Immature natural killer cell (primary cell): ENCODE measurements around the gene NKAPD1. TPM values are rescaled to one million over a fixed set of nuclear protein-coding genes. Genes with fewer than 3 reads are reported as not detected.
"Not testable (repeated sequence)": the region's sequence is repeated elsewhere in the genome, so short reads cannot be mapped to it uniquely, and the experiment has no call there.

Experiments
- DNase-seq, 3 donors: peaks; one replicate each; pipeline ENCODE4 v3.0.0; 2022; ENCODE audit warnings: mixed read lengths in 1 of 3
- H3K27ac Mint-ChIP-seq, 6 donors: one replicate each; pipeline ENCODE4 v1.8.0; 2020; ENCODE audit warnings: mixed read lengths in 6 of 6, mild to moderate bottlenecking in 5 of 6, inconsistent platforms in 4 of 6, moderate library complexity in 3 of 6
- H3K27me3 Mint-ChIP-seq, 3 donors: one replicate each; pipeline ENCODE4 v1.8.0; 2020 to 2021; ENCODE audit warnings: low read depth in 3 of 3, mild to moderate bottlenecking in 3 of 3, mixed read lengths in 3 of 3, moderate library complexity in 3 of 3, inconsistent platforms in 1 of 3
- H3K36me3 Mint-ChIP-seq, 3 donors: one replicate each; pipeline ENCODE4 v1.8.0; 2020; ENCODE audit warnings: mixed read lengths in 3 of 3, inconsistent platforms in 2 of 3, mild to moderate bottlenecking in 2 of 3
- H3K4me1 Mint-ChIP-seq, 2 donors: one replicate each; pipeline ENCODE4 v1.8.0; 2020; ENCODE audit warnings: inconsistent platforms in 2 of 2, mild to moderate bottlenecking in 2 of 2, mixed read lengths in 2 of 2, moderate library complexity in 1 of 2
- H3K4me3 Mint-ChIP-seq, 5 donors: one replicate each; pipeline ENCODE4 v1.8.0; 2020; ENCODE audit warnings: mild to moderate bottlenecking in 5 of 5, mixed read lengths in 5 of 5, inconsistent platforms in 3 of 5, moderate library complexity in 3 of 5
- H3K9me3 Mint-ChIP-seq, 6 donors: one replicate each; pipeline ENCODE4 v1.8.0; 2020; ENCODE audit warnings: mild to moderate bottlenecking in 6 of 6, mixed read lengths in 6 of 6, inconsistent platforms in 4 of 6, moderate library complexity in 3 of 6
- polyA plus RNA-seq, 3 donors: library from polyadenylated mRNA; unstranded; fragments of 300-500 nt; fragmentation: Illumina TruSeq; gene quantifications; one replicate each; pipeline ENCODE4 v1.2.3, GENCODE V29; 2021

The NKAPD1 gene, protein sequence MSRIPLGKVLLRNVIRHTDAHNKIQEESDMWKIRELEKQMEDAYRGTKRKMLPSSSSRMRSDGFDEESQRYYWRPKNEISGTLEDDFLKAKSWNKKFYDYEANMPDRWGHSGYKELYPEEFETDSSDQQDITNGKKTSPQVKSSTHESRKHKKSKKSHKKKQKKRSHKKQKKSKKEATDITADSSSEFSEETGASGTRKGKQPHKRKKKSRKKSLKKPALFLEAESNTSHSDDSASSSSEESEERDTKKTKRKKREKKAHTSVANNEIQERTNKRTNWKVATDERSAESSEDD
- 10 to 100 TPM in 2 of 3 donors, 1 to 10 TPM in 1; 5.9 to 13.7 (median 11.4) TPM for polyA plus RNA-seq

- Mint-ChIP-seq H3K4me3 (peak within 1 kb of the TSS; percentile 85 to 97 (median 93)), H3K36me3 (peaks cover 4 to 16% (median 12%) of the 10 kb centered on the region in 3 donors), H3K9me3 (no peaks in the 10 kb centered on the region)
Observed at GRCh38 chr11:112073941-112074811, at the start of gene NKAPD1, which contains the start of gene PIH1D2. NKAPD1 (plus strand) TSS chr11:112074299; CDS start chr11:112075575, 1,276 bp downstream. PIH1D2 (minus strand) TSS chr11:112074017; CDS start chr11:112073174, 843 bp downstream.

GRCh38 chr11:112024773-112025678 is 49.1 kb upstream of the NKAPD1 start, which contains the start of gene DLAT:
DLAT (plus strand) TSS chr11:112025408; CDS start chr11:112025473, 65 bp downstream.
- Mint-ChIP-seq H3K27me3 (peaks cover 8 to 12% (median 8%) of the 10 kb centered on the region in 3 donors), H3K4me1 (peaks cover 22 to 34% of the 10 kb centered on the region in 2 donors), H3K4me3 (peak within 1 kb of the TSS; percentile 96 to 100 (median 99)), H3K36me3 (peaks cover 6 to 12% (median 11%) of the 10 kb centered on the region in 3 donors), H3K27ac (peak within 1 kb of the TSS; percentile 92 to 98 (median 96)), H3K9me3 (no peaks in the 10 kb centered on the region)
- DNase-seq = peak; percentile 86 to 89 (median 87)

More at GRCh38 chr11:112073941-112074811, at the start of gene NKAPD1, which contains the start of gene PIH1D2:
- H3K27me3 Mint-ChIP-seq = peaks cover 10 to 15% (median 11%) of the 10 kb centered on the region in 3 donors
- peak within 1 kb of the TSS; percentile 81 to 96 (median 91) for H3K27ac Mint-ChIP-seq
- peaks cover 25 to 37% of the 10 kb centered on the region in 2 donors for H3K4me1 Mint-ChIP-seq
- peak; percentile 81 to 85 (median 84) for DNase-seq

DNA sequence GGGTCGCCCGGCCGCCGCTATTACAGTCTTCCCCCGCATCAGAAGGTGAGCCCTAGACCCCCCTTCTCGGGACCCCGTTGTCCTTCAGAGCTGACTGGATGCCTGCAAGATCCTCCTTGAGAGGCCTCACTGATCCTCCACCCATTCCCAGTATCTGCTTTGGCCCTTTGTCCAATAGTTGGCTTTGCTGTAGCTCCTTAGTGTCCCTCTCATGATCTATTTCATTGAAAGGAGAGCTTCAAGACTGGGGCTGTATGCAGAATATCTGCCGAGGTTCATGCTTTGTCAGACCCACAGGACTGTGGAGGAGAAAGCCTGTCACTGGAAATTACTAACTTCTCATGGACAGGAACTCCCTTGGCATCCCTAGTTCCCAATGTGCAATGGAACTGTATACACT is 48.4 kb upstream of the NKAPD1 start:
- DNase-seq = no peak
- Mint-ChIP-seq H3K27ac (peak overlapping the region; percentile 92 to 98 (median 96)), H3K4me1 (peaks cover 22 to 34% of the 10 kb centered on the region in 2 donors), H3K36me3 (peaks cover 6 to 15% (median 13%) of the 10 kb centered on the region in 3 donors), H3K4me3 (peak overlapping the region; percentile 96 to 100 (median 99)), H3K27me3 (peaks cover 8 to 12% (median 8%) of the 10 kb centered on the region in 3 donors), H3K9me3 (no peaks in the 10 kb centered on the region)

GRCh38 chr11:112026784-112027410 is 47.2 kb upstream of the NKAPD1 start:
- not testable (repeated sequence) for DNase-seq, H3K9me3 Mint-ChIP-seq, H3K4me3 Mint-ChIP-seq, H3K27ac Mint-ChIP-seq
- Mint-ChIP-seq H3K36me3 (peaks cover 6 to 15% (median 13%) of the 10 kb centered on the region in 3 donors), H3K27me3 (peaks cover 8 to 12% (median 8%) of the 10 kb centered on the region in 3 donors), H3K4me1 (peaks cover 22 to 34% of the 10 kb centered on the region in 2 donors)

- DNase-seq = no peak
- Mint-ChIP-seq H3K4me1 (peaks cover 18 to 21% of the 10 kb centered on the region in 2 donors), H3K27ac (peak overlapping the region in 1 of 6 donors; percentile 14), H3K4me3 (no peak overlapping the region), H3K36me3 (peaks cover 18 to 24% (median 19%) of the 10 kb centered on the region in 3 donors), H3K27me3 (peaks cover 7 to 12% (median 8%) of the 10 kb centered on the region in 3 donors), H3K9me3 (no peaks in the 10 kb centered on the region)
Observed at GRCh38 chr11:112029460-112029859, 44.6 kb upstream of the NKAPD1 start.

DNA sequence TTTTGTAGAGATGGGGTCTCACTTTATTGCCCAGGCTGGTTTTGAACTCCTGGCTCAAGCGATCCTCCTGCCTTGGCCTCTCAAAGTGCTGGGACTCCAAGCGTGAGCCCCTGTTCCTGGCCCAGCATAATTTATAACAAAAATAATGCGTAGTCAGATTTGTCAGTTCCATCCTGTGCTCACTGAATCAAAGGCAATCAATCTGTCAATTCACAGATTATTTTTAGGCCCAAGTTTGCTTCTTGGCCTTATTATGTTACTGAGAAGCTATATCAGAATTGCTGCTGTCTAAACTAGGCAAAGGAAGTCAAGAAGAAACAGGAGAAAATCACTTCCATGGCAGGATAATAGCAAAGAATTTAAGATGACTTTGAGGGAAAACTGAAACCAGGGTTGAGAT is 40.2 kb upstream of the NKAPD1 start:
- Mint-ChIP-seq H3K27me3 (peaks cover 0 to 2% (median 0%) of the 10 kb centered on the region in 3 donors), H3K27ac (no peak overlapping the region), H3K4me3 (no peak overlapping the region), H3K36me3 (peaks cover 17 to 33% (median 23%) of the 10 kb centered on the region in 3 donors), H3K4me1 (peaks cover 0 to 4% of the 10 kb centered on the region in 2 donors), H3K9me3 (no peaks in the 10 kb centered on the region)
- DNase-seq = no peak

DNA sequence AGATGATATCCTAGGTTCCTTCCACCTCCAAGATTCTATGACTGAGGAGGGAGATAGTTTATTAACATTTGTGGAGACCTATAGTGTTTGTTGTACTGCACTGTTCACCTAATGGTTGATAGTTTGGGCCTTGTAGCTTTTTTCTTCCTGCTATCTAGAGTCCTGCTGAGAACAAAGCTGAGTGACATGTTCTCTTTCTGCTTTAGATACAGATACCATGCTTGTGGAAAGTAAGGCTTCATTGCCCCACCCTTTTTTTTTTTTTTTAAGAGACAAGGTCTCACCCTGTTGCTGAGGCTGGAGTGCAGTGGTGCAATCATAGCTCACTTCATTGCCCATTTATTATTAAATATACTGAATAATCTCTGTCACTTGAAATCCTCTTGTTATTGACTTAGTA is 36.6 kb upstream of the NKAPD1 start:
- Mint-ChIP-seq H3K36me3 (peaks cover 14 to 35% (median 31%) of the 10 kb centered on the region in 3 donors), H3K27me3 (peaks cover 0 to 2% (median 0%) of the 10 kb centered on the region in 3 donors), H3K9me3 (no peaks in the 10 kb centered on the region), H3K27ac (no peak overlapping the region), H3K4me3 (no peak overlapping the region), H3K4me1 (peaks cover 6 to 11% of the 10 kb centered on the region in 2 donors)
- no peak for DNase-seq

DNA sequence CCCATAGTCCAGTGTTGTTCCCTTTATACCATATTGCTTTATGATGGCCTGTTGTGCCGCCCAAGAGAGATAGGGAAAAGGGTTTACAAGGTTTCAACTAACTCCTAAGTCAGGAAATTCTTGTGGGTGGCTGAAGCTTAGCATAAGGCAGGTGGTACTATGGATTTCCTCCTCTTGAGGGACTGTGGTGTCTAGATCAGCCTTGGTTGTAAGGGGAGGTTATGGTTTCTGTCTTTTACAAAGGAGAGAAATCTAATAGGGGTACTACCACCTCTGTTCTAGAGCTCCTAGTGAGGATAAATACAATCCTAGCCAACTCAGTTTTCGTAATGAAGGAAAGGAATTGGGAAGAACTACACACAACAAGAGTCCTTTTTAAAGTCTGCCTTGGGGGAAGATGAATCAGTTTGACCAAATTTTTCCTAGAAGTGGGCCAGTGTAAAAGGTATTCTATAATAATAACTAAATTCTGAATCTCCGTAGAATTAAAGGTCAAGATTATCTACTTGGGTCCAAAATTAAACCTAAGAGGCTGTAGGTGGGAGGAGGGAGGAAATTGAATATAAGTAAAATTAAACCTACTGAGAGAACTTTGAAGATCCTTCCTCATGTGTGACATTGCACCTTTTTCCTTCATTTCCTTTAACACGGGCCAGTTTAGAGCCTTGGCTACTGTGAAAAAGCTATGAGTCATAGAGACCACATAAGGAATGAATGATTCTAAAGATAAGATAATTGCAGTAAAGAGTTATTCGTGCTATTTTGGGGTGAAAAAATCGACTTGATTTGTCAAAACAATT is 31.7 kb upstream of the NKAPD1 start:
- Mint-ChIP-seq H3K27ac (peak overlapping the region in 1 of 6 donors; percentile 58), H3K4me1 (peaks cover 2 to 16% of the 10 kb centered on the region in 2 donors), H3K36me3 (peaks cover 24 to 60% (median 30%) of the 10 kb centered on the region in 3 donors), H3K4me3 (no peak overlapping the region), H3K9me3 (no peaks in the 10 kb centered on the region), H3K27me3 (no peaks in the 10 kb centered on the region)
- no peak for DNase-seq

DNA sequence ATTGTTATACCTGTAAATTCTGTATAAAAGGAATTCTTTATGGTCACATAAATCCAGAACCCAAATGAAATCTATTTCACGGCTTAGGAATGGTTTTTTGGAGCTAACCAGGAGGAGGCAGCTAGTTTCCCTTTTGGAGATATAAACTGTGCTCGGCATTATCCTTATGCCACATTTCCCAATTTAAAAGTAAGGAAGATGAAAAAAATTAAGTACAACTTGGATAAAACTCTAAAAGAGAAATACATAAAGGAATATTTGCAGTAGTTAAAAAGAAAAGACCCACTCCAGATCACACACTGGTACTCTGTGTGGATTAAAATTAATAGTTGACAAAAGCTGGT is 31.2 kb upstream of the NKAPD1 start:
- Mint-ChIP-seq H3K27me3 (no peaks in the 10 kb centered on the region), H3K36me3 (peaks cover 26 to 63% (median 33%) of the 10 kb centered on the region in 3 donors), H3K4me3 (no peak overlapping the region), H3K4me1 (peaks cover 2 to 16% of the 10 kb centered on the region in 2 donors), H3K9me3 (no peaks in the 10 kb centered on the region), H3K27ac (peak overlapping the region in 1 of 6 donors; percentile 7)
- DNase-seq = no peak

- Mint-ChIP-seq H3K27me3 (no peaks in the 10 kb centered on the region), H3K9me3 (no peaks in the 10 kb centered on the region), H3K4me1 (peaks cover 2 to 16% of the 10 kb centered on the region in 2 donors), H3K27ac (no peak overlapping the region), H3K4me3 (no peak overlapping the region), H3K36me3 (peaks cover 17 to 57% (median 29%) of the 10 kb centered on the region in 3 donors)
- no peak for DNase-seq
Observed at GRCh38 chr11:112044961-112045360, 29.1 kb upstream of the NKAPD1 start.

DNA sequence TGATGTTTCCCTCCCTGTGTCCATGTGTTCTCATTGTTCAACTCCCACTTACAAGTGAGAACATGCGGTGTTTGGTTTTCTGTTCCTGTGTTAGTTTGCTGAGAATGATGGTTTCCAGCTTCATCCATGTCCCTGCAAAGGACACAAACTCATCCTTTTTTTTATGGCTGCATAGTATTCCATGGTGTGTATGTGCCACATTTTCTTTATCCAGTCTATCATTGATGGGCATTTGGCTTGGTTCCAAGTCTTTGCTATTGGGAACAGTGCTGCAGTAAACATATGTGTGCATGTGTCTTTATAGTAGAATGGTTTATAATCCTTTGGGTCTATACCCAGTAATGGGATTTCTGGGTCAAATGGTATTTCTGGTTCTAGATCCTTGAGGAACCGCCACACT is 27.5 kb upstream of the NKAPD1 start:
- DNase-seq, H3K9me3 Mint-ChIP-seq, H3K4me3 Mint-ChIP-seq, H3K27ac Mint-ChIP-seq, H3K27me3 Mint-ChIP-seq: not testable (repeated sequence)
- Mint-ChIP-seq H3K4me1 (peaks cover 2 to 10% of the 10 kb centered on the region in 2 donors), H3K36me3 (peaks cover 21 to 64% (median 30%) of the 10 kb centered on the region in 3 donors)

DNA sequence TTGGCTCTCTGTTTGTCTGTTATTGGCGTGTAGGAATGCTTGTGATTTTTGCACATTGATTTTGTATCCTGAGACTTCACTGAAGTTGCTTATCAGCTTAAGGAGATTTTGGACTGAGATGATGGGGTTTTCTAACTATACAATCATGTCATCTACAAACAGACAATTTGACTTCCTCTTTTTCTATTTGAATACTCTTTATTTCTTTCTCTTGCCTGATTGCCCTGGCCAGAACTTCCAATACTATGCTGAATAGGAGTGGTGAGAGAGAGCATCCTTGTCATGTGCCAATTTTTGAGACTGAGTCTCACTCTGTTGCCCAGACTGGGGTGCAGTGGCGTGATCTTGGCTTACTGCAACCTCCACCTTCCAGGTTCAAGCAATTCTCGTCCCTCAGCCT is 25.8 kb upstream of the NKAPD1 start:
- not testable (repeated sequence) for H3K27ac Mint-ChIP-seq, H3K4me1 Mint-ChIP-seq, H3K27me3 Mint-ChIP-seq, DNase-seq, H3K4me3 Mint-ChIP-seq, H3K9me3 Mint-ChIP-seq
- H3K36me3 Mint-ChIP-seq = peaks cover 26 to 70% (median 42%) of the 10 kb centered on the region in 3 donors
